Measurements from ENCODE around the gene PDE2A. TPM values are rescaled to one million over a fixed set of nuclear protein-coding genes. Genes with fewer than 3 reads are reported as not detected.
A peak's percentile ranks its signal among the peaks of the same experiment; 100 is the strongest.
"Not testable (repeated sequence)": the region's sequence is repeated elsewhere in the genome, so short reads cannot be mapped to it uniquely, and the experiment has no call there.

PDE2A gene
- total RNA-seq, 4 donors from 2014 or later = 40.6 to 68.8 (median 47.6) TPM

- no peaks in the 10 kb centered on the region for H3K4me1 ChIP-seq
- peaks cover 0 to 15% (median 0%) of the 10 kb centered on the region in 4 donors for H3K27me3 ChIP-seq
- intact Hi-C loops (cut with DNase I) = no loop called here
- no peak overlapping the region for H3K4me3 ChIP-seq
- no peak for TF ChIP-seq CTCF (IDR thresholded peaks at IDR 0.05)
- no peak for TF ChIP-seq EP300 (IDR thresholded peaks at IDR 0.05)
- TF ChIP-seq POLR2AphosphoS5 (IDR thresholded peaks at IDR 0.05) = no peak
- no peak for TF ChIP-seq POLR2A (IDR thresholded peaks at IDR 0.05; ENCODE audit: low read depth)
- no peak for DNase-seq (ENCODE audit: extremely low spot score)
- peaks cover 6 to 51% (median 42%) of the 10 kb centered on the region in 4 donors for H3K36me3 ChIP-seq
- no peaks in the 10 kb centered on the region for H3K9me3 ChIP-seq
- whole genome bisulfite sequencing = 87% methylated on average over 14 of the region's 14 CpGs
- H3K27ac ChIP-seq (replicated peaks in 1 of 4) = no peak overlapping the region
Observed at GRCh38 chr11:72575533-72576242, 98.5 kb downstream of the PDE2A start.

- no peak for DNase-seq (ENCODE audit: extremely low spot score)
- WGBS = 88% methylated on average over 8 of the region's 8 CpGs
- Histone ChIP-seq H3K36me3 (peaks cover 5 to 42% (median 35%) of the 10 kb centered on the region in 4 donors), H3K4me3 (no peak overlapping the region), H3K9me3 (no peaks in the 10 kb centered on the region), H3K27ac (replicated peaks in 1 of 4) (no peak overlapping the region), H3K27me3 (peaks cover 0 to 15% (median 0%) of the 10 kb centered on the region in 4 donors), H3K4me1 (no peaks in the 10 kb centered on the region)
- TF ChIP-seq EP300 (IDR thresholded peaks at IDR 0.05) = no peak
- no peak for TF ChIP-seq CTCF (IDR thresholded peaks at IDR 0.05)
- TF ChIP-seq POLR2AphosphoS5 (IDR thresholded peaks at IDR 0.05) = no peak
- TF ChIP-seq POLR2A (IDR thresholded peaks at IDR 0.05; ENCODE audit: low read depth) = no peak
- intact Hi-C loops (cut with DNase I) = loop anchor here (5.0 kb wide), 1 partner anchor 103 kb away; no protein-coding TSS in a partner anchor
Observed at GRCh38 chr11:72574548-72575460, 99.4 kb downstream of the PDE2A start.

GRCh38 chr11:72573855-72574445 is 100.3 kb downstream of the PDE2A start:
- peaks cover 0 to 15% (median 0%) of the 10 kb centered on the region in 4 donors for H3K27me3 ChIP-seq
- H3K27ac ChIP-seq (replicated peaks in 1 of 4) = no peak overlapping the region
- WGBS = 89% methylated on average over 2 of the region's 2 CpGs
- no peak overlapping the region for H3K4me3 ChIP-seq
- no peaks in the 10 kb centered on the region for H3K4me1 ChIP-seq
- no peaks in the 10 kb centered on the region for H3K9me3 ChIP-seq
- intact Hi-C loops (cut with DNase I) = loop anchor here (5.0 kb wide), 1 partner anchor 102 kb away; no protein-coding TSS in a partner anchor
- no peak for DNase-seq (ENCODE audit: extremely low spot score)
- H3K36me3 ChIP-seq = peaks cover 5 to 33% (median 29%) of the 10 kb centered on the region in 4 donors
- TF ChIP-seq CTCF (IDR thresholded peaks at IDR 0.05) (no peak), EP300 (IDR thresholded peaks at IDR 0.05) (no peak), POLR2AphosphoS5 (IDR thresholded peaks at IDR 0.05) (no peak), POLR2A (IDR thresholded peaks at IDR 0.05; ENCODE audit: low read depth) (no peak)

- Histone ChIP-seq H3K27me3 (peaks cover 0 to 15% (median 0%) of the 10 kb centered on the region in 4 donors), H3K4me3 (no peak overlapping the region), H3K36me3 (peaks cover 5 to 26% (median 23%) of the 10 kb centered on the region in 4 donors), H3K9me3 (no peaks in the 10 kb centered on the region), H3K27ac (replicated peaks in 1 of 4) (no peak overlapping the region), H3K4me1 (no peaks in the 10 kb centered on the region)
- no peak for TF ChIP-seq POLR2A (IDR thresholded peaks at IDR 0.05; ENCODE audit: low read depth)
- no peak for TF ChIP-seq POLR2AphosphoS5 (IDR thresholded peaks at IDR 0.05)
- peak; percentile 46 to 58 (median 47) for TF ChIP-seq CTCF (IDR thresholded peaks at IDR 0.05)
- no peak for DNase-seq (ENCODE audit: extremely low spot score)
- 33% methylated on average over 9 of the region's 10 CpGs for WGBS
- intact Hi-C loops (cut with DNase I) = loop anchor here (5.0 kb wide), 1 partner anchor 101 kb away; no protein-coding TSS in a partner anchor
Observed at GRCh38 chr11:72573072-72573854, 101.0 kb downstream of the PDE2A start.

- 77% methylated on average over 4 of the region's 4 CpGs for WGBS
- H3K27me3 ChIP-seq = peaks cover 0 to 15% (median 0%) of the 10 kb centered on the region in 4 donors
- not testable (repeated sequence) for H3K9me3 ChIP-seq; H3K4me1 ChIP-seq; H3K27ac ChIP-seq (replicated peaks in 1 of 4); DNase-seq (ENCODE audit: extremely low spot score); H3K4me3 ChIP-seq
- intact Hi-C loops (cut with DNase I) = loop anchor here (5.0 kb wide), 1 partner anchor 100 kb away; no protein-coding TSS in a partner anchor
- peaks cover 5 to 19% (median 16%) of the 10 kb centered on the region in 4 donors for H3K36me3 ChIP-seq
Observed at GRCh38 chr11:72572540-72572939, 101.7 kb downstream of the PDE2A start.

All from esophagus muscularis mucosa (tissue), 4 donors.